Mesenchymal stem cell (in vitro differentiated cells and primary cell): ENCODE measurements around the gene RTN3.
A peak's percentile ranks its signal among the peaks of the same experiment; 100 is the strongest.

Experiments
- DNase-seq: peaks from one replicate; pipeline ENCODE4 v3.0.0-alpha.2; 2013
- H2AFZ ChIP-seq: one replicate; pipeline ENCODE4 v1.6.1; 2013; ENCODE audit warnings: low read depth, mild to moderate bottlenecking, control low read depth, inconsistent platforms, low read length, moderate library complexity
- H2AK5ac ChIP-seq: 2 replicates; pipeline ENCODE4 v1.6.1; 2013; ENCODE audit warnings: low read length, moderate library complexity, mild to moderate bottlenecking, inconsistent platforms; ENCODE audit not compliant: severe bottlenecking
- H2BK120ac ChIP-seq: one replicate; pipeline ENCODE4 v1.6.1; 2013; ENCODE audit warnings: low read depth, mild to moderate bottlenecking, inconsistent platforms, low read length, moderate library complexity
- H2BK12ac ChIP-seq, 2 experiments: one replicate each; pipeline ENCODE4 v1.6.1; 2013; ENCODE audit warnings: inconsistent platforms in 2 of 2, low read length in 2 of 2, mild to moderate bottlenecking in 2 of 2, moderate library complexity in 2 of 2, control low read depth in 1 of 2
- H2BK15ac ChIP-seq: one replicate; pipeline ENCODE4 v1.6.1; 2013; ENCODE audit warnings: mild to moderate bottlenecking, low read depth, inconsistent platforms; ENCODE audit not compliant: poor library complexity, severe bottlenecking
- H2BK5ac ChIP-seq: 2 replicates; pipeline ENCODE4 v1.6.1; 2013; ENCODE audit warnings: low read depth, mild to moderate bottlenecking, low read length, control low read depth, inconsistent platforms; ENCODE audit not compliant: poor library complexity, severe bottlenecking
- H3K14ac ChIP-seq, 2 experiments: one replicate each; pipeline ENCODE4 v1.6.1; 2013; ENCODE audit warnings: inconsistent platforms in 2 of 2, low read length in 2 of 2, control low read depth in 1 of 2, mild to moderate bottlenecking in 1 of 2, moderate library complexity in 1 of 2
- H3K18ac ChIP-seq, 2 experiments: one replicate each; pipeline ENCODE4 v1.6.1; 2013; ENCODE audit warnings: inconsistent platforms in 2 of 2, low read length in 2 of 2, control low read depth in 1 of 2, low read depth in 1 of 2, mild to moderate bottlenecking in 1 of 2
- H3K23ac ChIP-seq, 2 experiments: one replicate each; pipeline ENCODE4 v1.6.1; 2013; ENCODE audit warnings: inconsistent platforms in 2 of 2, low read length in 2 of 2, mild to moderate bottlenecking in 2 of 2, moderate library complexity in 2 of 2, control low read depth in 1 of 2
- H3K27ac ChIP-seq: 2 replicates; pipeline ENCODE4 v1.5.1; 2013; ENCODE audit warnings: mild to moderate bottlenecking, moderate library complexity, low read length, control low read depth, inconsistent platforms; ENCODE audit not compliant: poor library complexity, severe bottlenecking
- H3K27me3 ChIP-seq, 2 experiments: 2 replicates each; pipeline versions ENCODE4 v1.6.1 to v1.7.0; 2013; ENCODE audit warnings: low read length in 2 of 2, mild to moderate bottlenecking in 2 of 2, moderate library complexity in 2 of 2, control low read depth in 1 of 2, inconsistent platforms in 1 of 2; ENCODE audit not compliant: control insufficient read depth in 1 of 2, insufficient read depth in 1 of 2
- H3K36me3 ChIP-seq, 2 experiments: 2 replicates each; pipeline versions ENCODE4 v1.6.1 to v1.7.0; 2013; ENCODE audit warnings: low read length in 2 of 2, control low read depth in 1 of 2, inconsistent platforms in 1 of 2, low read depth in 1 of 2, mild to moderate bottlenecking in 1 of 2; ENCODE audit not compliant: insufficient read depth in 2 of 2, control insufficient read depth in 1 of 2
- H3K4ac ChIP-seq, 2 experiments: one replicate each; pipeline ENCODE4 v1.6.1; 2013; ENCODE audit warnings: inconsistent platforms in 2 of 2, low read length in 2 of 2, mild to moderate bottlenecking in 2 of 2, moderate library complexity in 2 of 2, control low read depth in 1 of 2, low read depth in 1 of 2
- H3K4me1 ChIP-seq: 2 replicates; pipeline ENCODE4 v1.6.1; 2013; ENCODE audit warnings: low read depth, low read length, control low read depth; ENCODE audit not compliant: control insufficient read depth, insufficient read depth
- H3K4me2 ChIP-seq: 2 replicates; pipeline ENCODE4 v1.6.1; 2013; ENCODE audit warnings: low read length, mild to moderate bottlenecking, inconsistent platforms; ENCODE audit not compliant: poor library complexity, severe bottlenecking
- H3K4me3 ChIP-seq, 2 experiments: 2 replicates each; pipeline versions ENCODE4 v1.5.1 to v1.7.0; 2013; ENCODE audit warnings: low read length in 2 of 2, mild to moderate bottlenecking in 2 of 2, control low read depth in 1 of 2, low read depth in 1 of 2; ENCODE audit not compliant: insufficient read depth in 1 of 2
- H3K79me1 ChIP-seq: replicated peaks from 2 replicates; pipeline ENCODE4 v1.6.1; 2013; ENCODE audit warnings: mild to moderate bottlenecking, control low read depth, low read length, inconsistent platforms; ENCODE audit not compliant: poor library complexity, severe bottlenecking
- H3K9ac ChIP-seq: 2 replicates; pipeline ENCODE4 v1.7.0; 2013; ENCODE audit warnings: mild to moderate bottlenecking, low read length, moderate library complexity
- H3K9me3 ChIP-seq: 2 replicates; pipeline ENCODE4 v1.7.0; 2013; ENCODE audit warnings: mild to moderate bottlenecking, low read length; ENCODE audit not compliant: control insufficient read depth
- H4K8ac ChIP-seq: one replicate; pipeline ENCODE4 v1.6.1; 2013; ENCODE audit warnings: inconsistent platforms, mild to moderate bottlenecking, low read length, moderate library complexity
- H4K91ac ChIP-seq: one replicate; pipeline ENCODE4 v1.6.1; 2013; ENCODE audit warnings: mild to moderate bottlenecking, low read length, inconsistent platforms
- WGBS: methylation state at CpG from one replicate; pipeline ENCODE4 v1.1.7; 2013; ENCODE audit warnings: mixed read lengths; 5-methylcytosine and 5-hydroxymethylcytosine counted together

Gene RTN3

GRCh38 chr11:63708764-63709163 is 27.5 kb downstream of the RTN3 start:
- Histone ChIP-seq H3K4me3 (no peak overlapping the region), H3K79me1 (peaks cover 17% of the 10 kb centered on the region), H3K4me1 (peaks cover 4% of the 10 kb centered on the region), H3K27me3 (no peaks in the 10 kb centered on the region), H3K4ac (no peak overlapping the region), H2BK12ac (no peak overlapping the region), H3K23ac (no peak overlapping the region), H3K27ac (no peak overlapping the region), H3K18ac (no peak overlapping the region), H3K4me2 (no peak overlapping the region), H2AFZ (no peak overlapping the region), H3K14ac (no peak overlapping the region), H2AK5ac (no peak overlapping the region), H2BK15ac (no peak overlapping the region), H3K36me3 (peaks cover 0 to 4% of the 10 kb centered on the region in 2 experiments), H4K8ac (no peak overlapping the region), H4K91ac (no peak overlapping the region), H2BK5ac (no peak overlapping the region), H2BK120ac (no peak overlapping the region), H3K9ac (no peak overlapping the region), H3K9me3 (no peaks in the 10 kb centered on the region)
- no peak for DNase-seq
- no CpG with 5 or more reads among the region's 1 CpG for WGBS

GRCh38 chr11:63709336-63709884 is 28.1 kb downstream of the RTN3 start:
- H3K79me1 ChIP-seq = peaks cover 17% of the 10 kb centered on the region
- H3K14ac ChIP-seq = no peak overlapping the region
- H2AFZ ChIP-seq = no peak overlapping the region
- H3K27me3 ChIP-seq = no peaks in the 10 kb centered on the region
- WGBS = 51% methylated on average over 3 of the region's 3 CpGs
- no peak overlapping the region for H2BK5ac ChIP-seq
- no peak for DNase-seq
- H3K23ac ChIP-seq = no peak overlapping the region
- no peak overlapping the region for H2BK120ac ChIP-seq
- no peak overlapping the region for H4K91ac ChIP-seq
- H3K27ac ChIP-seq = no peak overlapping the region
- H3K4me2 ChIP-seq = no peak overlapping the region
- peak overlapping the region; percentile 82 for H3K9ac ChIP-seq
- no peak overlapping the region for H2BK12ac ChIP-seq
- H3K4me3 ChIP-seq = no peak overlapping the region
- no peak overlapping the region for H4K8ac ChIP-seq
- no peaks in the 10 kb centered on the region for H3K9me3 ChIP-seq
- no peak overlapping the region for H3K18ac ChIP-seq
- H3K36me3 ChIP-seq = peaks cover 0 to 4% of the 10 kb centered on the region in 2 experiments
- H2AK5ac ChIP-seq = no peak overlapping the region
- peaks cover 4% of the 10 kb centered on the region for H3K4me1 ChIP-seq
- no peak overlapping the region for H2BK15ac ChIP-seq
- no peak overlapping the region for H3K4ac ChIP-seq

- peak; percentile 97 for DNase-seq
- Histone ChIP-seq H4K91ac (no peak overlapping the region), H2BK5ac (no peak overlapping the region), H3K27ac (no peak overlapping the region), H3K23ac (no peak overlapping the region), H2AK5ac (no peak overlapping the region), H4K8ac (no peak overlapping the region), H3K79me1 (peaks cover 20% of the 10 kb centered on the region), H3K4me3 (peak overlapping the region in 1 of 2 experiments; percentile 43), H2AFZ (no peak overlapping the region), H3K9me3 (no peaks in the 10 kb centered on the region), H3K9ac (peak overlapping the region; percentile 82), H2BK120ac (no peak overlapping the region), H2BK15ac (no peak overlapping the region), H3K36me3 (peaks cover 0 to 7% of the 10 kb centered on the region in 2 experiments), H3K4me1 (peaks cover 2% of the 10 kb centered on the region), H3K4ac (no peak overlapping the region), H2BK12ac (no peak overlapping the region), H3K4me2 (no peak overlapping the region), H3K27me3 (no peaks in the 10 kb centered on the region), H3K18ac (peak overlapping the region in 1 of 2 experiments; percentile 43), H3K14ac (no peak overlapping the region)
- 65% methylated on average over 11 of the region's 11 CpGs for WGBS
These were observed 29.3 kb downstream of the RTN3 start for GRCh38 chr11:63710476-63711217.

- no peak overlapping the region for H3K23ac ChIP-seq
- H3K4me3 ChIP-seq = no peak overlapping the region
- 95% methylated on average over 6 of the region's 6 CpGs for WGBS
- no peak overlapping the region for H3K14ac ChIP-seq
- H3K18ac ChIP-seq = no peak overlapping the region
- H4K91ac ChIP-seq = no peak overlapping the region
- H2BK120ac ChIP-seq = no peak overlapping the region
- H3K4me1 ChIP-seq = peaks cover 2% of the 10 kb centered on the region
- H3K9me3 ChIP-seq = no peaks in the 10 kb centered on the region
- no peaks in the 10 kb centered on the region for H3K27me3 ChIP-seq
- peaks cover 20% of the 10 kb centered on the region for H3K79me1 ChIP-seq
- no peak overlapping the region for H2BK5ac ChIP-seq
- H3K9ac ChIP-seq = no peak overlapping the region
- no peak overlapping the region for H3K27ac ChIP-seq
- no peak for DNase-seq
- no peak overlapping the region for H3K4ac ChIP-seq
- no peak overlapping the region for H2AFZ ChIP-seq
- no peak overlapping the region for H2BK15ac ChIP-seq
- no peak overlapping the region for H2AK5ac ChIP-seq
- no peak overlapping the region for H4K8ac ChIP-seq
- H2BK12ac ChIP-seq = no peak overlapping the region
- H3K4me2 ChIP-seq = no peak overlapping the region
- H3K36me3 ChIP-seq = peaks cover 0 to 9% of the 10 kb centered on the region in 2 experiments
These were observed 30.5 kb downstream of the RTN3 start for GRCh38 chr11:63711838-63712237.
